Testis (tissue), 3 donors: ENCODE data around the gene AMZ1. TPM values are rescaled to one million over a fixed set of nuclear protein-coding genes. Genes with fewer than 3 reads are reported as not detected.
A peak's percentile ranks its signal among the peaks of the same experiment; 100 is the strongest.

Source experiments
- DNase-seq: peaks from one replicate; pipeline ENCODE4 v3.0.0-alpha.2; 2019
- H3K27ac ChIP-seq, 2 donors: fragments of 200-600 bp; sonication (generic); one replicate each; pipeline ENCODE4 v1.5.1; 2019
- H3K27me3 ChIP-seq: fragments of 200-600 bp; sonication (generic); one replicate; pipeline ENCODE4 v1.5.1; 2019
- H3K36me3 ChIP-seq: fragments of 200-600 bp; sonication (generic); one replicate; pipeline ENCODE4 v1.5.1; 2017; ENCODE audit warnings: low read depth; ENCODE audit errors: missing control alignments
- H3K4me1 ChIP-seq: fragments of 200-600 bp; sonication (generic); one replicate; pipeline ENCODE4 v1.5.1; 2019
- H3K4me3 ChIP-seq, 2 donors: fragments of 200-600 bp; sonication (generic); one replicate each; pipeline ENCODE4 v1.5.1; 2017 to 2019
- H3K9me3 ChIP-seq: fragments of 200-600 bp; sonication (generic); one replicate; pipeline ENCODE4 v1.5.1; 2017
- CTCF ChIP-seq, 3 experiments: fragments of 450-650 bp in 2 of 3; fragments of 200-600 bp in 1 of 3; sonication (generic) in 1 of 3; IDR thresholded peaks; one replicate each; pipeline ENCODE4 v1.5.1; 2016 to 2019; ENCODE audit warnings: antibody characterized with exemption in 3 of 3, mild to moderate bottlenecking in 2 of 3, moderate library complexity in 1 of 3
- POLR2A ChIP-seq: fragments of 450-650 bp; IDR thresholded peaks from one replicate; pipeline ENCODE4 v1.6.1; 2017; ENCODE audit warnings: antibody characterized with exemption, mild to moderate bottlenecking, moderate library complexity
- WGBS, 2 donors: methylation state at CpG; one replicate each; pipeline ENCODE4 v1.1.5; 2018; 5-methylcytosine and 5-hydroxymethylcytosine counted together
- intact Hi-C: fragments of 100-400 bp; cut with DNase I; formaldehyde crosslinking; loops from one replicate; pipeline ENCODE4 v1.15.1; 2023; ENCODE audit warnings: low total_unique reads
- polyA plus RNA-seq: library from polyadenylated mRNA; stranded (reverse); fragments of 350-450 nt; fragmentation: Illumina TruSeq; extraction: RNeasy Lipid Tissue Mini Kit (QIAGEN cat#74804); gene quantifications from one replicate; pipeline ENCODE4 v1.2.3, GENCODE V29; 2014; ENCODE audit warnings: low read depth, low replicate concordance; ENCODE audit not compliant: insufficient read depth
- total RNA-seq, 2 donors: library from RNA; depleted of rRNA; stranded (reverse); fragments of >200 nt; gene quantifications; one replicate each; pipeline ENCODE4 v1.2.3, GENCODE V29; 2016

AMZ1 gene
- total and polyA plus RNA-seq, 3 donors from 2014 or later, result 1.1 to 3.2 (median 2.7) TPM

- Histone ChIP-seq H3K27ac (peak overlapping the region in 1 of 2 donors; percentile 38), H3K4me3 (no peak overlapping the region), H3K36me3 (no peaks in the 10 kb centered on the region), H3K27me3 (no peaks in the 10 kb centered on the region), H3K4me1 (peaks cover 10% of the 10 kb centered on the region), H3K9me3 (no peaks in the 10 kb centered on the region)
- DNase-seq, result no peak
- no peak for TF ChIP-seq CTCF (IDR thresholded peaks at IDR 0.05)
- TF ChIP-seq POLR2A, result no peak
- intact Hi-C loops, result no loop called here
- 66 to 69% methylated on average over 5 of the region's 5 CpGs for WGBS, 2 donors
Observed at GRCh38 chr7:2751086-2751485, 63.1 kb downstream of the AMZ1 start.

GRCh38 chr7:2753148-2753547 is 65.1 kb downstream of the AMZ1 start:
- no peak for DNase-seq
- 95 to 99% methylated on average over 3 of the region's 3 CpGs for WGBS, 2 donors
- Histone ChIP-seq H3K27me3 (no peaks in the 10 kb centered on the region), H3K27ac (no peak overlapping the region), H3K4me3 (no peak overlapping the region), H3K36me3 (no peaks in the 10 kb centered on the region), H3K4me1 (peaks cover 19% of the 10 kb centered on the region), H3K9me3 (no peaks in the 10 kb centered on the region)
- intact Hi-C loops, result no loop called here
- no peak for TF ChIP-seq POLR2A
- TF ChIP-seq CTCF (IDR thresholded peaks at IDR 0.05), result no peak

GRCh38 chr7:2754086-2754485 is 66.1 kb downstream of the AMZ1 start:
- TF ChIP-seq CTCF (IDR thresholded peaks at IDR 0.05) (no peak), POLR2A (no peak)
- Histone ChIP-seq H3K9me3 (no peaks in the 10 kb centered on the region), H3K27ac (no peak overlapping the region), H3K36me3 (no peaks in the 10 kb centered on the region), H3K4me1 (peaks cover 28% of the 10 kb centered on the region), H3K27me3 (no peaks in the 10 kb centered on the region), H3K4me3 (no peak overlapping the region)
- no peak for DNase-seq
- WGBS, 2 donors, result 89 to 93% methylated on average over 5 of the region's 5 CpGs
- intact Hi-C loops, result no loop called here

GRCh38 chr7:2754912-2755311 is 66.9 kb downstream of the AMZ1 start:
- Histone ChIP-seq H3K36me3 (no peaks in the 10 kb centered on the region), H3K4me1 (peaks cover 37% of the 10 kb centered on the region), H3K27ac (no peak overlapping the region), H3K4me3 (no peak overlapping the region), H3K27me3 (no peaks in the 10 kb centered on the region), H3K9me3 (no peaks in the 10 kb centered on the region)
- no peak for DNase-seq
- intact Hi-C loops, result no loop called here
- WGBS, 2 donors, result 93 to 96% methylated on average over 10 of the region's 10 CpGs
- no peak for TF ChIP-seq CTCF (IDR thresholded peaks at IDR 0.05)
- no peak for TF ChIP-seq POLR2A

DNA sequence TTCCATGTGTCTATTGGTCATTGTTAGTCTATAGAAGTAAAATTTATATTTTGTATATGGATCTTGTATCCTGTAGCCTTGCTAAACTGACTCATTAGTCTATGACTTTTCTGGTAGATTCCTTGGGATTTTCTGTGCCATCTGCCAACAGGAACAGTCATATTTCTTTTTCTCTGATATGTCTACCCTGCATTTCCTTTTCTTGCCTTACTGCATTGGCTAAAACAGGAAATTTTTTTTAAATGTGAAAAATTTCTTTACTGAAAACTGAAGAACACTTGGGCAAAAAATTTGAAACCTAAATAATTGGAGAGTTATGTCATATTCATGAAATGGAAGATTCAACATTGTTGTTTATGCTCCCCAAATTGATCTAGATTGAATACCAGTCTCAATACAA is 67.5 kb downstream of the AMZ1 start:
- TF ChIP-seq POLR2A (no peak), CTCF (IDR thresholded peaks at IDR 0.05) (no peak)
- Histone ChIP-seq H3K27me3 (no peaks in the 10 kb centered on the region), H3K9me3 (no peaks in the 10 kb centered on the region), H3K27ac (no peak overlapping the region), H3K4me1 (peaks cover 40% of the 10 kb centered on the region), H3K36me3 (no peaks in the 10 kb centered on the region), H3K4me3 (no peak overlapping the region)
- DNase-seq, result no peak
- intact Hi-C loops, result no loop called here
